ENCODE data around the gene TIAM2. TPM values are rescaled to one million over a fixed set of nuclear protein-coding genes. Genes with fewer than 3 reads are reported as not detected.
"Not testable (repeated sequence)": the region's sequence is repeated elsewhere in the genome, so short reads cannot be mapped to it uniquely, and the experiment has no call there.

TIAM2 gene
- total RNA-seq, 4 donors from 2014 or later = 4.2 to 12.7 (median 7.5) TPM

DNA sequence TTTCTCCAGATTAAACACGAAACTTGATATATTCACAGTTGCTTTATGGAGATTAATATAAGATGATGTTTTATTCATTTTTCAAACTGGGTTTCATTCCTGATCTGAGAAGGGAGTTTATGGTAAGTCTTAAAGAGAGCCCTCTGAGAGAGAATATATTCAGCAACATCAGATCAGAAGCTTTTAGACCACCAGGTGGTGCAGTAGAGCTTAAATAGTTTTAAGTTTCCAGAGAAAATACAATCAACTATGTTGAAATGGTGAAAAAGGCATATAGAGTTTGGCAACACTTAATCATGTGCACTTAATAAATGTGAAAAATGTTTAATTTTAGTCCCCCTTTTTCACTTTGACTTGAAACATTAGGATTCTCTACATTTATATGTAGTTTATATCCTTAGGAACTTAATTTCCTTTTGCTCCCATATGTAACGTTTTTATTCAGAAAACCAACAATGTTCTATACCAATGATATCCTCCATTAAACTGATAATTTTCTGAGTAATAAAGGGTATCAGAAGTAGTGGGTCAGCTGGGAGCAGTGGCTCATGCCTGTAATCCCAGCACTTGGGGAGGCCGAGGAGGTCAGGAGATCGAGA is 182.3 kb downstream of the TIAM2 start:
- no peak for DNase-seq

DNA sequence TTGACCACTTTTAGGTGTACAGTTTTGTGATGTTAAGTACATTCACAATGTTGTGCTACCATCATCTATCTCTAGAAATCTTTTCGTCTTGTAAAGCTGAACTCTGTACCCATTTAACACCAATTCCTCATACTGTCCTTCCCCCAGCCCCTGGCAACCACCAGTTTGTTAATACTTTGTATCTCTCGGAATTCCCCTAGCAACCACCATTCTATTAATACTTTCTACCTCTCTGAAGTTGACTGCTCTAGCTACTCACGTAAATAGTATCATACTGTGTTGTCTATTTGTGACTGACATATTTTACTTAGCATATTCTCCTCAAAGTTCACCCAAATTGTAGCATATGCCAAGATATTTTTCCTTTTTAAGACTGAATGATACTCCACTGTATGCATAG is 186.4 kb downstream of the TIAM2 start:
- intact Hi-C loops (cut with DNase I; ENCODE audit: low total_unique reads) (no loop called here), in situ Hi-C loops (cut with MboI; ENCODE audit: low pct_ligation_motif_present in 1 of 4, low pct_unique_long_range_greater_than_20kb in 1 of 4, low sequenced_read_pairs in 3 of 4) (loop anchor here in 2 of 4 donors (10.0 to 25.0 kb wide), 2 partner anchors 63 to 494 kb away; no protein-coding TSS in a partner anchor)
- H3K4me3 ChIP-seq = no peak overlapping the region
- TF ChIP-seq EP300 (IDR thresholded peaks at IDR 0.05; ENCODE audit: low read depth) (no peak), POLR2A (IDR thresholded peaks at IDR 0.05) (no peak), POLR2AphosphoS5 (IDR thresholded peaks at IDR 0.05) (no peak), CTCF (IDR thresholded peaks at IDR 0.05) (no peak)
- peaks cover 0 to 14% (median 8%) of the 10 kb centered on the region in 4 donors for H3K4me1 ChIP-seq
- WGBS, 2 donors (ENCODE audit: low coverage in 1 of 2) = 44 to 66% methylated on average over 2 to 3 of the region's 3 CpGs
- H3K9me3 ChIP-seq = no peaks in the 10 kb centered on the region
- H3K27ac ChIP-seq = no peak overlapping the region
- H3K27me3 ChIP-seq = no peaks in the 10 kb centered on the region
- H3K36me3 ChIP-seq = no peaks in the 10 kb centered on the region
- DNase-seq = no peak

More for the DNA sequence above, 182.3 kb downstream of the TIAM2 start:
- Histone ChIP-seq H3K4me1 (peaks cover 0 to 6% (median 0%) of the 10 kb centered on the region in 4 donors), H3K9me3 (no peaks in the 10 kb centered on the region), H3K27ac (no peak overlapping the region), H3K4me3 (no peak overlapping the region), H3K27me3 (no peaks in the 10 kb centered on the region), H3K36me3 (no peaks in the 10 kb centered on the region)
- 82% methylated on average over 4 of the region's 4 CpGs for WGBS, 2 donors (ENCODE audit: low coverage in 1 of 2)
- peak; percentile 60 to 75 (median 71) for TF ChIP-seq CTCF (IDR thresholded peaks at IDR 0.05)
- TF ChIP-seq EP300 (IDR thresholded peaks at IDR 0.05; ENCODE audit: low read depth) = no peak
- intact Hi-C loops (cut with DNase I; ENCODE audit: low total_unique reads) (loop anchor here (5.0 kb wide), 1 partner anchor 75 kb away; no protein-coding TSS in a partner anchor), in situ Hi-C loops (cut with MboI; ENCODE audit: low pct_ligation_motif_present in 1 of 4, low pct_unique_long_range_greater_than_20kb in 1 of 4, low sequenced_read_pairs in 3 of 4) (loop anchor here (5.0 to 25.0 kb wide), 7 partner anchors 67 to 490 kb away; no protein-coding TSS in a partner anchor)

GRCh38 chr6:155182103-155182502 is 187.0 kb downstream of the TIAM2 start:
- DNase-seq = no peak
- WGBS, 2 donors (ENCODE audit: low coverage in 1 of 2) = 87 to 92% methylated on average over 11 to 16 of the region's 16 CpGs
- in situ Hi-C loops (cut with MboI; ENCODE audit: low pct_ligation_motif_present in 1 of 4, low pct_unique_long_range_greater_than_20kb in 1 of 4, low sequenced_read_pairs in 3 of 4) (loop anchor here in 2 of 4 donors (10.0 to 25.0 kb wide), 2 partner anchors 63 to 495 kb away; no protein-coding TSS in a partner anchor), intact Hi-C loops (cut with DNase I; ENCODE audit: low total_unique reads) (no loop called here)
- Histone ChIP-seq H3K4me1 (peaks cover 0 to 20% (median 9%) of the 10 kb centered on the region in 4 donors), H3K27me3 (no peaks in the 10 kb centered on the region), H3K9me3 (no peaks in the 10 kb centered on the region), H3K4me3 (no peak overlapping the region), H3K36me3 (no peaks in the 10 kb centered on the region), H3K27ac (no peak overlapping the region)
- TF ChIP-seq POLR2A (IDR thresholded peaks at IDR 0.05) (no peak), POLR2AphosphoS5 (IDR thresholded peaks at IDR 0.05) (no peak), CTCF (IDR thresholded peaks at IDR 0.05) (no peak), EP300 (IDR thresholded peaks at IDR 0.05; ENCODE audit: low read depth) (no peak)

- TF ChIP-seq EP300 (IDR thresholded peaks at IDR 0.05; ENCODE audit: low read depth) (no peak), CTCF (IDR thresholded peaks at IDR 0.05) (no peak), POLR2AphosphoS5 (IDR thresholded peaks at IDR 0.05) (no peak), POLR2A (IDR thresholded peaks at IDR 0.05) (no peak)
- Histone ChIP-seq H3K36me3 (no peaks in the 10 kb centered on the region), H3K9me3 (no peaks in the 10 kb centered on the region), H3K4me3 (no peak overlapping the region), H3K27me3 (no peaks in the 10 kb centered on the region), H3K4me1 (peaks cover 0 to 27% (median 12%) of the 10 kb centered on the region in 4 donors), H3K27ac (peak overlapping the region; percentile 12 to 30 (median 21))
- in situ Hi-C loops (cut with MboI; ENCODE audit: low pct_ligation_motif_present in 1 of 4, low pct_unique_long_range_greater_than_20kb in 1 of 4, low sequenced_read_pairs in 3 of 4) = loop anchor here in 2 of 4 donors (10.0 to 25.0 kb wide), 2 partner anchors 62 to 496 kb away; no protein-coding TSS in a partner anchor
- DNase-seq = no peak
- intact Hi-C loops (cut with DNase I; ENCODE audit: low total_unique reads) = no loop called here
- 19 to 54% methylated on average over 5 of the region's 5 CpGs for WGBS, 2 donors (ENCODE audit: low coverage in 1 of 2)
These were observed 188.0 kb downstream of the TIAM2 start for GRCh38 chr6:155183095-155183494.

DNA sequence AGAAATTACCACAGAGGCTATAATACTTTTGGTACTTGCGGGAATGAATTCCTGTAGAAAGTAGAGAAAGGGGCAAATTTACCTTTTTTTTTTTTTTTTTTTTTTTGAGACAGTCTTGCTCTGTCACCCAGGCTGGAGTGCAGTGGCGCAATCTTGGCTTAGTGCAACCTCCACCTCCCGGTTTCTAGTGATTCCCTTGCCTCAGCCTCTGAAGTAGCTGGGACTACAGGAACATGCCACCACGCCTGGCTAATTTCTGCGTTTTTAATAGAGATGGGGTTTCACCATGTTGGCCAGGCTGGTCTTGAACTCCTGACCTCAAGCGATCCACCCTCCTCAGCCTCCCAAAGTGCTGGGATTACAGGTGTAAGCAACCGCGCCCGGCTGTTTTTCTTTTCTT is 189.9 kb downstream of the TIAM2 start:
- 79 to 98% methylated on average over 4 to 9 of the region's 9 CpGs for WGBS, 2 donors (ENCODE audit: low coverage in 1 of 2)
- H3K9me3 ChIP-seq; H3K27ac ChIP-seq; H3K27me3 ChIP-seq; H3K36me3 ChIP-seq; DNase-seq; H3K4me3 ChIP-seq; intact Hi-C loops (cut with DNase I; ENCODE audit: low total_unique reads): not testable (repeated sequence)
- peaks cover 0 to 46% (median 22%) of the 10 kb centered on the region in 4 donors for H3K4me1 ChIP-seq
- in situ Hi-C loops (cut with MboI; ENCODE audit: low pct_ligation_motif_present in 1 of 4, low pct_unique_long_range_greater_than_20kb in 1 of 4, low sequenced_read_pairs in 3 of 4) = loop anchor here in 2 of 4 donors (10.0 to 25.0 kb wide), 2 partner anchors 60 to 498 kb away; no protein-coding TSS in a partner anchor

Data from transverse colon (tissue), 4 donors.